Stimulated activated naive CD8-positive, alpha-beta T cell treated with anti-CD3 and anti-CD28 coated beads, Interleukin-15, Interleukin-2, amounts not matched to agents 100 U/mL and 50 U/mL, for 24 hours (primary cell): Measurements from ENCODE around the gene CSNK1E.
A peak's percentile ranks its signal among the peaks of the same experiment; 100 is the strongest.

Source experiments
- ATAC-seq: fragments of 150-1000 bp; cut with Tn5 transposase; one replicate; pipeline ENCODE4 v1.10.0; 2021
- DNase-seq: peaks from one replicate; pipeline ENCODE4 v3.0.0; 2021

CSNK1E gene

GRCh38 chr22:38305471-38306448 is 11.5 kb downstream of the CSNK1E start:
- ATAC-seq (peak; percentile 70), DNase-seq (peak; percentile 35)

- DNase-seq (no peak), ATAC-seq (no peak)
These were observed 12.7 kb downstream of the CSNK1E start for GRCh38 chr22:38304526-38304925.

GRCh38 chr22:38303974-38304373 is 13.3 kb downstream of the CSNK1E start:
- ATAC-seq (no peak), DNase-seq (no peak)

- no peak for DNase-seq
These were observed 14.3 kb downstream of the CSNK1E start for GRCh38 chr22:38302906-38303305.

GRCh38 chr22:38300946-38301345 is 16.3 kb downstream of the CSNK1E start:
- DNase-seq (no peak), ATAC-seq (no peak)

More at GRCh38 chr22:38302906-38303305, 14.3 kb downstream of the CSNK1E start:
- ATAC-seq = no peak

- no peak for ATAC-seq
- no peak for DNase-seq
These were observed 16.9 kb downstream of the CSNK1E start for GRCh38 chr22:38300197-38300945.

GRCh38 chr22:38299770-38300102 is 17.5 kb downstream of the CSNK1E start:
- ATAC-seq = no peak
- no peak for DNase-seq

GRCh38 chr22:38298312-38299005 is 18.8 kb downstream of the CSNK1E start:
- DNase-seq = peak; percentile 61
- no peak for ATAC-seq

- DNase-seq (no peak), ATAC-seq (no peak)
These were observed 20.9 kb downstream of the CSNK1E start for GRCh38 chr22:38296372-38296771.

GRCh38 chr22:38295863-38296262 is 21.4 kb downstream of the CSNK1E start:
- no peak for DNase-seq
- no peak for ATAC-seq

- ATAC-seq (no peak), DNase-seq (no peak)
These were observed 21.9 kb downstream of the CSNK1E start for GRCh38 chr22:38295339-38295738.

- DNase-seq (no peak), ATAC-seq (no peak)
These were observed 23.0 kb downstream of the CSNK1E start for GRCh38 chr22:38294193-38294592.

GRCh38 chr22:38292694-38293093 is 24.5 kb downstream of the CSNK1E start:
- no peak for DNase-seq
- ATAC-seq = no peak

- no peak for DNase-seq
These were observed 25.9 kb downstream of the CSNK1E start for GRCh38 chr22:38291201-38291777.

GRCh38 chr22:38290347-38290746 is 26.9 kb downstream of the CSNK1E start:
- ATAC-seq (no peak), DNase-seq (no peak)

More at GRCh38 chr22:38291201-38291777, 25.9 kb downstream of the CSNK1E start:
- no peak for ATAC-seq

GRCh38 chr22:38289583-38290082 is 27.6 kb downstream of the CSNK1E start:
- no peak for ATAC-seq
- DNase-seq = no peak

GRCh38 chr22:38286915-38287669 is 30.1 kb downstream of the CSNK1E start:
- ATAC-seq = no peak

GRCh38 chr22:38285018-38285417 is 32.2 kb downstream of the CSNK1E start:
- no peak for DNase-seq
- no peak for ATAC-seq

More at GRCh38 chr22:38286915-38287669, 30.1 kb downstream of the CSNK1E start:
- no peak for DNase-seq

- ATAC-seq (no peak), DNase-seq (no peak)
These were observed 33.2 kb downstream of the CSNK1E start for GRCh38 chr22:38284042-38284402.

GRCh38 chr22:38282397-38282796 is 34.8 kb downstream of the CSNK1E start:
- no peak for DNase-seq
- no peak for ATAC-seq

- DNase-seq = no peak
- ATAC-seq = no peak
These were observed 41.1 kb downstream of the CSNK1E start for GRCh38 chr22:38276166-38276565.
